Endothelial cell of umbilical vein (primary cell): Measurements from ENCODE around the gene SLC39A11.
"Not testable (repeated sequence)": the region's sequence is repeated elsewhere in the genome, so short reads cannot be mapped to it uniquely, and the experiment has no call there.

Experiments
- EZH2 ChIP-seq: IDR thresholded peaks from 2 replicates; pipeline ENCODE4 v1.6.1; 2012; ENCODE audit warnings: borderline replicate concordance, low read depth, mild to moderate bottlenecking, moderate library complexity, low read length, inconsistent platforms; ENCODE audit not compliant: severe bottlenecking
- GATA2 ChIP-seq: IDR thresholded peaks from 2 replicates; pipeline ENCODE4 v1.7.0; 2011; ENCODE audit warnings: low read depth, mild to moderate bottlenecking, moderate library complexity, mixed read lengths, low read length; ENCODE audit not compliant: insufficient read length, insufficient read depth
- JUN ChIP-seq: IDR thresholded peaks from 2 replicates; pipeline ENCODE4 v1.6.1; 2011; ENCODE audit warnings: borderline replicate concordance, low read depth; ENCODE audit not compliant: insufficient read length, insufficient read depth
- MYC ChIP-seq: IDR thresholded peaks from one replicate; pipeline ENCODE4 v1.6.1; 2011; ENCODE audit warnings: mild to moderate bottlenecking, low read depth, low read length
- POLR2A ChIP-seq: IDR thresholded peaks from 2 replicates; pipeline ENCODE4 v1.6.1; 2012; ENCODE audit warnings: low read depth, mild to moderate bottlenecking, control low read depth, low read length
- POLR2AphosphoS5 ChIP-seq: IDR thresholded peaks from 2 replicates; pipeline ENCODE4 v1.6.1; 2012; ENCODE audit warnings: low read depth, mild to moderate bottlenecking, control low read depth, low read length, moderate library complexity; ENCODE audit not compliant: insufficient read depth
- TF ChIP-seq, protein P1 (sequence below), 2 donors: IDR thresholded peaks; 1 replicate in 1 of 2; 2 replicates in 1 of 2; pipeline ENCODE4 v1.5.1; 2011; ENCODE audit warnings: low read length in 2 of 2, mild to moderate bottlenecking in 2 of 2, moderate library complexity in 2 of 2, control low read depth in 1 of 2, inconsistent platforms in 1 of 2, low read depth in 1 of 2; ENCODE audit not compliant: insufficient read depth in 1 of 2; ENCODE audit errors: extremely low read depth in 1 of 2
- TF ChIP-seq, protein P2 (sequence below): IDR thresholded peaks from 2 replicates; pipeline ENCODE4 v1.6.1; 2011; ENCODE audit not compliant: insufficient read depth, insufficient read length

DNA sequence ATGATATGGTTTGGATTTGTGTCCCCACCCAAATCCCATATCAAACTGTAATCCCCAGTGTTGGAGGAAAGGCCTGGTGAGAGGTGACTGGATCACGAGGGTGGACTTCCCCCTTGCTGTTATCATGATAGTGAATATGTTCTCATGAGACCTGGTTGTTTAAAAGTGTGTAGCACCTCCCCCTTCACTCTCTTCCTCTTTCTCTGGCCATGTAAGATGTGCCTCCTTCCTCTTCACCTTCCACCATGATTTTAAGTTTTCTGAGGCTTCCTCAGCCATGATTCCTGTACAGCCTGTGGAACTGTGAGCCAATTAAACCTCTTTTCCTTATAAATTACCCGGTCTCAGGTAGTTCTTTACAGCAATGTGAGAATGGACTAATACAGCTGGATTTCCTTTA lies 266.4 kb downstream of the SLC39A11 start:
- TF ChIP-seq EZH2, POLR2AphosphoS5, POLR2A, MYC, GATA2, JUN: not testable (repeated sequence)
- TF ChIP-seq, protein P1, sequence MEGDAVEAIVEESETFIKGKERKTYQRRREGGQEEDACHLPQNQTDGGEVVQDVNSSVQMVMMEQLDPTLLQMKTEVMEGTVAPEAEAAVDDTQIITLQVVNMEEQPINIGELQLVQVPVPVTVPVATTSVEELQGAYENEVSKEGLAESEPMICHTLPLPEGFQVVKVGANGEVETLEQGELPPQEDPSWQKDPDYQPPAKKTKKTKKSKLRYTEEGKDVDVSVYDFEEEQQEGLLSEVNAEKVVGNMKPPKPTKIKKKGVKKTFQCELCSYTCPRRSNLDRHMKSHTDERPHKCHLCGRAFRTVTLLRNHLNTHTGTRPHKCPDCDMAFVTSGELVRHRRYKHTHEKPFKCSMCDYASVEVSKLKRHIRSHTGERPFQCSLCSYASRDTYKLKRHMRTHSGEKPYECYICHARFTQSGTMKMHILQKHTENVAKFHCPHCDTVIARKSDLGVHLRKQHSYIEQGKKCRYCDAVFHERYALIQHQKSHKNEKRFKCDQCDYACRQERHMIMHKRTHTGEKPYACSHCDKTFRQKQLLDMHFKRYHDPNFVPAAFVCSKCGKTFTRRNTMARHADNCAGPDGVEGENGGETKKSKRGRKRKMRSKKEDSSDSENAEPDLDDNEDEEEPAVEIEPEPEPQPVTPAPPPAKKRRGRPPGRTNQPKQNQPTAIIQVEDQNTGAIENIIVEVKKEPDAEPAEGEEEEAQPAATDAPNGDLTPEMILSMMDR (IDR thresholded peaks at IDR 0.05; ENCODE audit: extremely low read depth in 1 of 2, insufficient read depth in 1 of 2, low read depth in 1 of 2, low read length in 2 of 2), result not testable (repeated sequence)
- TF ChIP-seq, protein P2, sequence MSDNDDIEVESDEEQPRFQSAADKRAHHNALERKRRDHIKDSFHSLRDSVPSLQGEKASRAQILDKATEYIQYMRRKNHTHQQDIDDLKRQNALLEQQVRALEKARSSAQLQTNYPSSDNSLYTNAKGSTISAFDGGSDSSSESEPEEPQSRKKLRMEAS, result not testable (repeated sequence)
